CD14-positive monocyte (primary cell): ENCODE measurements around the gene TAC3. TPM values are rescaled to one million over a fixed set of nuclear protein-coding genes. Genes with fewer than 3 reads are reported as not detected.

Experiments
- DNase-seq, 3 donors: peaks; one replicate each; pipeline ENCODE4 v3.0.0-alpha.2; 2011 to 2022
- H2AFZ ChIP-seq: 2 replicates; pipeline ENCODE4 v1.6.0; 2012; ENCODE audit warnings: mild to moderate bottlenecking, low read depth, low read length, inconsistent platforms; ENCODE audit not compliant: insufficient read depth, poor library complexity, severe bottlenecking
- H3K27ac ChIP-seq, 2 donors: 1 replicate in 1 of 2; 2 replicates in 1 of 2; pipeline ENCODE4 v1.5.1; 2012 to 2013; ENCODE audit warnings: low read length in 2 of 2, control low read depth in 1 of 2, inconsistent platforms in 1 of 2, low read depth in 1 of 2, mild to moderate bottlenecking in 1 of 2
- H3K27me3 ChIP-seq, 2 donors: one replicate each; pipeline versions ENCODE4 v1.6.0 to v1.6.1; 2011 to 2013; ENCODE audit warnings: low read length in 2 of 2; ENCODE audit not compliant: control insufficient read depth in 2 of 2, insufficient read depth in 2 of 2
- H3K36me3 ChIP-seq, 2 donors: replicated peaks in 1 of 2; 1 replicate in 1 of 2; 2 replicates in 1 of 2; pipeline versions ENCODE4 v1.5.1 to v1.6.1; 2012 to 2013; ENCODE audit warnings: low read length in 2 of 2, control low read depth in 1 of 2, inconsistent platforms in 1 of 2, mild to moderate bottlenecking in 1 of 2; ENCODE audit not compliant: insufficient read depth in 2 of 2, control insufficient read depth in 1 of 2
- H3K4me1 ChIP-seq, 2 donors: 1 replicate in 1 of 2; 2 replicates in 1 of 2; pipeline versions ENCODE4 v1.5.1 to v1.6.1; 2012 to 2013; ENCODE audit warnings: low read length in 2 of 2, control low read depth in 1 of 2, inconsistent platforms in 1 of 2, mild to moderate bottlenecking in 1 of 2, moderate library complexity in 1 of 2; ENCODE audit not compliant: insufficient read depth in 2 of 2, control insufficient read depth in 1 of 2
- H3K4me2 ChIP-seq: replicated peaks from 2 replicates; pipeline ENCODE3; 2012; ENCODE audit warnings: low read length, moderate library complexity, mild to moderate bottlenecking; ENCODE audit not compliant: poor library complexity, severe bottlenecking; ENCODE audit errors: extremely low read depth
- H3K4me3 ChIP-seq, 3 experiments: fragments of 200-600 bp in 1 of 3; sonication (generic) in 1 of 3; replicated peaks in 1 of 3; 1 replicate in 2 of 3; 2 replicates in 1 of 3; pipeline ENCODE4 v1.5.1; 2011 to 2013; ENCODE audit warnings: low read length in 3 of 3, mild to moderate bottlenecking in 3 of 3, control low read depth in 2 of 3, low read depth in 2 of 3, inconsistent platforms in 1 of 3, moderate library complexity in 1 of 3
- H3K79me2 ChIP-seq: 2 replicates; pipeline ENCODE4 v1.6.0; 2012; ENCODE audit warnings: mild to moderate bottlenecking, control low read depth, inconsistent platforms, low read length, moderate library complexity; ENCODE audit not compliant: insufficient read depth
- H3K9ac ChIP-seq: 2 replicates; pipeline ENCODE4 v1.6.0; 2017; ENCODE audit warnings: low read length, mild to moderate bottlenecking; ENCODE audit not compliant: insufficient read depth, poor library complexity, severe bottlenecking
- H3K9me3 ChIP-seq, 2 donors: replicated peaks in 1 of 2; 1 replicate in 1 of 2; 2 replicates in 1 of 2; pipeline versions ENCODE4 v1.5.1 to v1.6.1; 2012 to 2013; ENCODE audit warnings: low read length in 2 of 2, control low read depth in 1 of 2; ENCODE audit not compliant: control insufficient read depth in 1 of 2, insufficient read depth in 1 of 2
- H4K20me1 ChIP-seq: 2 replicates; pipeline ENCODE4 v1.6.0; 2012; ENCODE audit warnings: mild to moderate bottlenecking, low read length, control low read depth, moderate library complexity; ENCODE audit not compliant: insufficient read depth
- H3K27ac Mint-ChIP-seq, 7 donors: one replicate each; pipeline ENCODE4 v1.8.0; 2020; ENCODE audit warnings: mild to moderate bottlenecking in 7 of 7, mixed read lengths in 7 of 7, moderate library complexity in 6 of 7, inconsistent platforms in 2 of 7
- H3K27me3 Mint-ChIP-seq, 3 donors: one replicate each; pipeline ENCODE4 v1.8.0; 2021 to 2022; ENCODE audit warnings: low read depth in 3 of 3, mild to moderate bottlenecking in 3 of 3, mixed read lengths in 3 of 3, moderate library complexity in 3 of 3, inconsistent platforms in 1 of 3
- H3K36me3 Mint-ChIP-seq, 2 donors: one replicate each; pipeline ENCODE4 v1.8.0; 2020; ENCODE audit warnings: mixed read lengths in 2 of 2, inconsistent platforms in 1 of 2, mild to moderate bottlenecking in 1 of 2
- H3K4me1 Mint-ChIP-seq: one replicate; pipeline ENCODE4 v1.8.0; 2020; ENCODE audit warnings: mild to moderate bottlenecking, mixed read lengths
- H3K4me3 Mint-ChIP-seq, 2 donors: one replicate each; pipeline ENCODE4 v1.8.0; 2020; ENCODE audit warnings: mild to moderate bottlenecking in 2 of 2, mixed read lengths in 2 of 2, moderate library complexity in 1 of 2
- H3K9me3 Mint-ChIP-seq, 7 donors: one replicate each; pipeline ENCODE4 v1.8.0; 2020 to 2022; ENCODE audit warnings: mixed read lengths in 7 of 7, mild to moderate bottlenecking in 6 of 7, moderate library complexity in 6 of 7, inconsistent platforms in 2 of 7
- WGBS: methylation state at CpG from one replicate; pipeline ENCODE4 v1.1.5; 2013; ENCODE audit warnings: missing lambda C conversion rate; ENCODE audit not compliant: insufficient coverage; 5-methylcytosine and 5-hydroxymethylcytosine counted together
- intact Hi-C, 2 donors: fragments of 100-400 bp; cut with micrococcal nuclease; formaldehyde crosslinking; loops; one replicate each; pipeline versions ENCODE4 v1.15.0 to v1.15.1; 2023
- polyA plus RNA-seq, 3 donors: library from polyadenylated mRNA; depleted of rRNA in 1 of 3; unstranded in 2 of 3; stranded (reverse) in 1 of 3; fragments of 300-500 nt in 2 of 3; fragments of >200 nt in 1 of 3; fragmentation: Illumina TruSeq in 2 of 3; gene quantifications; 1 replicate in 2 of 3; 2 replicates in 1 of 3; pipeline ENCODE4 v1.2.3, GENCODE V29; 2012 to 2021
- TF ChIP-seq, protein P1 (sequence below): fragments of 200-600 bp; IDR thresholded peaks from one replicate; pipeline ENCODE4 v1.8.0; 2022; ENCODE audit warnings: antibody characterized with exemption, mild to moderate bottlenecking

Gene TAC3
- polyA plus RNA-seq, 3 donors = 0.15 TPM; not detected in 2

DNA sequence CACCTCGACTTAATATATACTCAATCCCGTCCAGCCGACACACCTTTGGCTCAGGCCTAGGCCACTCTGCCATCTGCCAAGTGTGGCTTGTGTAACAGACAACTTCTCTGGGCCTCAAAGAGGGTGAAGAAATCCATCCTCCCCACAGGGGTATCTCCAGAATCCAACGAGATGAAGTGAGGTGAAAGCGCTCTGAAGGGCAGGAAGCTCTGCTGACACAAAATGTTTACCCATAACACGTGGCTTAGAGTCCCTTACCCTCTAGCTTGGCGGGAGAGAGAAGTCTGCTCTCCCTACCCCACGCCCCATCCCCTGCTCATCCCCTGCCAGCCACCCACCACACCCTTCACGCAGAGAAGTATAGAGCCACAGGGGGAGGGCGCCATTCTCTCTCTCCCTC lies 23.0 kb downstream of the TAC3 start:
- Mint-ChIP-seq H3K9me3 (no peaks in the 10 kb centered on the region), H3K4me3 (no peak overlapping the region), H3K4me1 (peaks cover 21% of the 10 kb centered on the region), H3K27me3 (peaks cover 0 to 7% (median 3%) of the 10 kb centered on the region in 3 donors), H3K36me3 (peaks cover 12 to 18% of the 10 kb centered on the region in 2 donors), H3K27ac (no peak overlapping the region)
- TF ChIP-seq, protein P1, sequence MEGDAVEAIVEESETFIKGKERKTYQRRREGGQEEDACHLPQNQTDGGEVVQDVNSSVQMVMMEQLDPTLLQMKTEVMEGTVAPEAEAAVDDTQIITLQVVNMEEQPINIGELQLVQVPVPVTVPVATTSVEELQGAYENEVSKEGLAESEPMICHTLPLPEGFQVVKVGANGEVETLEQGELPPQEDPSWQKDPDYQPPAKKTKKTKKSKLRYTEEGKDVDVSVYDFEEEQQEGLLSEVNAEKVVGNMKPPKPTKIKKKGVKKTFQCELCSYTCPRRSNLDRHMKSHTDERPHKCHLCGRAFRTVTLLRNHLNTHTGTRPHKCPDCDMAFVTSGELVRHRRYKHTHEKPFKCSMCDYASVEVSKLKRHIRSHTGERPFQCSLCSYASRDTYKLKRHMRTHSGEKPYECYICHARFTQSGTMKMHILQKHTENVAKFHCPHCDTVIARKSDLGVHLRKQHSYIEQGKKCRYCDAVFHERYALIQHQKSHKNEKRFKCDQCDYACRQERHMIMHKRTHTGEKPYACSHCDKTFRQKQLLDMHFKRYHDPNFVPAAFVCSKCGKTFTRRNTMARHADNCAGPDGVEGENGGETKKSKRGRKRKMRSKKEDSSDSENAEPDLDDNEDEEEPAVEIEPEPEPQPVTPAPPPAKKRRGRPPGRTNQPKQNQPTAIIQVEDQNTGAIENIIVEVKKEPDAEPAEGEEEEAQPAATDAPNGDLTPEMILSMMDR = no peak
- Histone ChIP-seq H3K4me1 (peaks cover 17 to 20% of the 10 kb centered on the region in 2 donors), H3K4me3 (no peak overlapping the region), H3K27ac (no peak overlapping the region), H3K9ac (no peak overlapping the region), H3K36me3 (peaks cover 0 to 10% of the 10 kb centered on the region in 2 donors), H2AFZ (no peak overlapping the region), H3K27me3 (no peaks in the 10 kb centered on the region), H3K79me2 (no peaks in the 10 kb centered on the region), H4K20me1 (no peaks in the 10 kb centered on the region), H3K4me2 (no peak overlapping the region), H3K9me3 (no peaks in the 10 kb centered on the region)
- 61% methylated on average over 3 of the region's 10 CpGs for WGBS
- no peak for DNase-seq
- intact Hi-C loops = no loop called here

GRCh38 chr12:56991319-56992246 lies 24.7 kb downstream of the TAC3 start:
- TF ChIP-seq, protein P1 = no peak
- Histone ChIP-seq H3K36me3 (no peaks in the 10 kb centered on the region), H3K9ac (no peak overlapping the region), H2AFZ (peak overlapping the region; percentile 7), H3K27ac (peak overlapping the region in 1 of 2 donors; percentile 43), H3K4me3 (peak overlapping the region in 1 of 3 experiments; percentile 36), H3K4me2 (peak overlapping the region; percentile 39), H3K9me3 (no peaks in the 10 kb centered on the region), H3K27me3 (no peaks in the 10 kb centered on the region), H4K20me1 (no peaks in the 10 kb centered on the region), H3K4me1 (peaks cover 26 to 32% of the 10 kb centered on the region in 2 donors), H3K79me2 (no peaks in the 10 kb centered on the region)
- peak overlapping the region in 1 of 2 donors; percentile 76 for H3K4me3 Mint-ChIP-seq
- peaks cover 2 to 9% (median 6%) of the 10 kb centered on the region in 3 donors for H3K27me3 Mint-ChIP-seq
- intact Hi-C loops = no loop called here
- H3K27ac Mint-ChIP-seq = peak overlapping the region in 6 of 7 donors; percentile 1 to 81 (median 54)
- peaks cover 7 to 12% of the 10 kb centered on the region in 2 donors for H3K36me3 Mint-ChIP-seq
- peaks cover 33% of the 10 kb centered on the region for H3K4me1 Mint-ChIP-seq
- 50% methylated on average over 3 of the region's 8 CpGs for WGBS
- H3K9me3 Mint-ChIP-seq = no peaks in the 10 kb centered on the region
- peak; percentile 10 to 27 (median 22) for DNase-seq
